Fibroblast of lung (primary cell): ENCODE data around the gene UVRAG. TPM values are rescaled to one million over a fixed set of nuclear protein-coding genes. Genes with fewer than 3 reads are reported as not detected.

ENCODE experiments used
- DNase-seq, 2 donors: peaks; one replicate each; pipeline versions ENCODE4 v3.0.0 to v3.0.0-alpha.2; 2010; ENCODE audit warnings: low read depth in 2 of 2
- H2AFZ ChIP-seq: 2 replicates; pipeline ENCODE4 v1.5.1; 2012; ENCODE audit warnings: low read length, control low read depth, inconsistent platforms
- H3K27ac ChIP-seq: 2 replicates; pipeline ENCODE4 v1.5.1; 2011; ENCODE audit warnings: low read length, control low read depth; ENCODE audit not compliant: insufficient read depth
- H3K27me3 ChIP-seq: 2 replicates; pipeline ENCODE4 v1.5.1; 2011; ENCODE audit warnings: mild to moderate bottlenecking, low read length; ENCODE audit not compliant: control insufficient read depth, insufficient read depth
- H3K36me3 ChIP-seq: 2 replicates; pipeline ENCODE4 v1.5.1; 2011; ENCODE audit warnings: low read length; ENCODE audit not compliant: control insufficient read depth, insufficient read depth
- H3K4me1 ChIP-seq: 2 replicates; pipeline ENCODE4 v1.5.1; 2011; ENCODE audit warnings: low read length; ENCODE audit not compliant: control insufficient read depth, insufficient read depth; ENCODE audit errors: extremely low read depth
- H3K4me2 ChIP-seq: 2 replicates; pipeline ENCODE4 v1.5.1; 2011; ENCODE audit warnings: low read length, control low read depth; ENCODE audit not compliant: insufficient read depth; ENCODE audit errors: extremely low read depth
- H3K4me3 ChIP-seq, 4 experiments: fragments of 200-600 bp in 1 of 4; sonication (generic) in 1 of 4; replicated peaks in 1 of 4; 2 replicates each; pipeline ENCODE4 v1.5.1; 2011 to 2016; ENCODE audit warnings: low read length in 4 of 4, low read depth in 3 of 4, mild to moderate bottlenecking in 3 of 4, control low read depth in 2 of 4, inconsistent platforms in 1 of 4, mixed read lengths in 1 of 4; ENCODE audit not compliant: insufficient read depth in 1 of 4; ENCODE audit errors: control extremely low read depth in 1 of 4
- H3K79me2 ChIP-seq: 2 replicates; pipeline ENCODE4 v1.5.1; 2012; ENCODE audit warnings: mild to moderate bottlenecking, low read length, inconsistent platforms; ENCODE audit not compliant: control insufficient read depth, insufficient read depth
- H3K9ac ChIP-seq: 2 replicates; pipeline ENCODE4 v1.5.1; 2011; ENCODE audit warnings: mild to moderate bottlenecking, low read length, control low read depth; ENCODE audit not compliant: insufficient read depth
- H3K9me3 ChIP-seq: 2 replicates; pipeline ENCODE4 v1.5.1; 2012; ENCODE audit warnings: low read depth, low read length; ENCODE audit not compliant: control insufficient read depth, insufficient read depth
- H4K20me1 ChIP-seq: 2 replicates; pipeline ENCODE4 v1.5.1; 2011; ENCODE audit warnings: low read length; ENCODE audit not compliant: control insufficient read depth, insufficient read depth; ENCODE audit errors: extremely low read depth
- CTCF ChIP-seq, 2 donors: IDR thresholded peaks in 1 of 2; conservative IDR thresholded peaks in 1 of 2; 1 replicate in 1 of 2; 2 replicates in 1 of 2; pipeline ENCODE4 v1.5.1; 2011 to 2012; ENCODE audit warnings: low read length in 2 of 2, control low read depth in 1 of 2, inconsistent platforms in 1 of 2, low read depth in 1 of 2, mild to moderate bottlenecking in 1 of 2
- EZH2 ChIP-seq: IDR thresholded peaks from 2 replicates; pipeline ENCODE4 v1.5.1; 2012; ENCODE audit warnings: low read length, control low read depth, mild to moderate bottlenecking; ENCODE audit errors: missing control alignments
- polyA plus RNA-seq, 2 donors: library from polyadenylated mRNA; depleted of rRNA in 1 of 2; stranded (reverse) in 1 of 2; unstranded in 1 of 2; fragments of >200 nt; gene quantifications; 2 replicates each; pipeline ENCODE4 v1.2.1, GENCODE V29; 2011 to 2012; ENCODE audit warnings: missing spikeins in 1 of 2
- total RNA-seq: library from RNA; depleted of rRNA; stranded (reverse); fragments of >200 nt; gene quantifications from 2 replicates; pipeline ENCODE4 v1.2.1, GENCODE V29; 2014

Gene UVRAG
- total and polyA plus RNA-seq, 2 donors (not counting 1 experiment from before 2014, with no cell fraction given) = 15.8 to 22.1 TPM

- DNase-seq = no peak
- Histone ChIP-seq H3K9me3 (no peaks in the 10 kb centered on the region), H3K4me1 (peaks cover 2% of the 10 kb centered on the region)
Measured at GRCh38 chr11:76189682-76190081, 374.7 kb downstream of the UVRAG start.

DNA sequence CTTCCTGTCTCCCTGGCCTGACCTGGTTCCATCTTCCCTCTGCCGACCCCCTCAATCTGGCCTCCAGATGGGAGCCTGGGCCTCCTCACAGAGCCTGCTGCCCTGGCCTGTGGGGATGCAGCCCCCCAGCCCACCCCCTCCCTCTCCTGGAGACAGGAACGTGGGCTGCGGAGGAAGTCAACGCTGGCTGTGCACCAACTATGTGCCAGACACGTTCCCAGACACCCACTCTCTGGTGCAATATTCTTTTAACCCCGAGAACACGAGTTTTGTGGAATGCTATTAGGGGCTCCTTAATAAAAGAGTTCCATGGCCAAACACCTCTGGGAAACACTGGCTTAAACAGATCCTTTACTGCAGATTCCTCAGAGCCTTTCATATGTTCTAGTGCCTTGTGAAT is 375.4 kb downstream of the UVRAG start:
- no peaks in the 10 kb centered on the region for H3K36me3 ChIP-seq
- H3K27me3 ChIP-seq = peaks cover 3% of the 10 kb centered on the region
- H4K20me1 ChIP-seq = no peaks in the 10 kb centered on the region
- no peaks in the 10 kb centered on the region for H3K79me2 ChIP-seq
- peak; percentile 40 to 59 for DNase-seq
- H3K4me3 ChIP-seq = no peak overlapping the region
- H3K27ac ChIP-seq = no peak overlapping the region
- no peak overlapping the region for H3K9ac ChIP-seq
- peaks cover 2% of the 10 kb centered on the region for H3K4me1 ChIP-seq
- H3K4me2 ChIP-seq = no peak overlapping the region
- no peak for TF ChIP-seq CTCF (conservative IDR thresholded peaks at IDR 0.05 in 1 of 2, IDR thresholded peaks at IDR 0.05 in 1 of 2; ENCODE audit: low read depth in 1 of 2, low read length in 2 of 2)
- no peak for TF ChIP-seq EZH2
- H2AFZ ChIP-seq = no peak overlapping the region
- H3K9me3 ChIP-seq = no peaks in the 10 kb centered on the region

More at GRCh38 chr11:76189682-76190081, 374.7 kb downstream of the UVRAG start:
- no peaks in the 10 kb centered on the region for H3K36me3 ChIP-seq
- no peak overlapping the region for H3K9ac ChIP-seq
- H3K27ac ChIP-seq = no peak overlapping the region
- H4K20me1 ChIP-seq = no peaks in the 10 kb centered on the region
- no peak overlapping the region for H2AFZ ChIP-seq
- peaks cover 5% of the 10 kb centered on the region for H3K27me3 ChIP-seq
- TF ChIP-seq CTCF (conservative IDR thresholded peaks at IDR 0.05 in 1 of 2, IDR thresholded peaks at IDR 0.05 in 1 of 2; ENCODE audit: low read depth in 1 of 2, low read length in 2 of 2) = no peak
- TF ChIP-seq EZH2 = no peak
- H3K79me2 ChIP-seq = no peaks in the 10 kb centered on the region
- no peak overlapping the region for H3K4me3 ChIP-seq
- no peak overlapping the region for H3K4me2 ChIP-seq

Other genes starting within 250 kb of the UVRAG start
- gene MAP6, start 146.2 kb upstream of the UVRAG start, total RNA-seq = 0.17 and 0.26 TPM in 2 replicates
- gene MAP6, start 146.2 kb upstream of the UVRAG start, polyA plus RNA-seq = 1.0 and 1.2 TPM in 2 replicates
- not detected in 2 replicates for gene MOGAT2, start 97.4 kb upstream of the UVRAG start, total RNA-seq
- not detected in 2 replicates for gene MOGAT2, start 97.4 kb upstream of the UVRAG start, polyA plus RNA-seq
- gene DGAT2, start 46.4 kb upstream of the UVRAG start, total RNA-seq = 1.3 and 2.3 TPM in 2 replicates
- 0.32 and 0.77 TPM in 2 replicates for gene DGAT2, start 46.4 kb upstream of the UVRAG start, polyA plus RNA-seq